ENCODE results near the gene GUCY1A2. TPM values are rescaled to one million over a fixed set of nuclear protein-coding genes. Genes with fewer than 3 reads are reported as not detected.

The GUCY1A2 gene
- total RNA-seq, 1 donor from 2014 or later = 0.78 TPM

DNA sequence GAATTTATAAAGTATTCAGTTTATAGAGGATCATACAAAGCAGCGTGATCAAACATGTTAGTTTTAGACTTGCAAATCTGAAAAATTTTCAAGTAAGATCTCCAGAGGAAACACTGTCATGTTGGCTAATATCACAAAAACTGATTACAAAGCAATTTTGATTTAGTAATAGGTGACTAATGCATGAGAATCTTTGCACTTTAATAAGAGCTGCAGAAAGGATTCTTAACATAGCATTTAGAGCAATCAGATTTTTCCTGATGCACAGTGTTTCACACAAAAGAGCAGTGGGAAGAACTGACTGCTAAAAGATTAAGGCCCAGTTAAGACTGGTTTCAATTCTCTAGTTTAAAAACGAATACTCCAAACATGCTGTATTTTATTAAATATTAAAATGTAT lies 321.2 kb downstream of the GUCY1A2 start:
- Mint-ChIP-seq H3K27me3 (ENCODE audit: unreplicated experiment) (no peaks in the 10 kb centered on the region), H3K4me1 (ENCODE audit: unreplicated experiment) (no peaks in the 10 kb centered on the region), H3K9me3 (ENCODE audit: unreplicated experiment) (no peaks in the 10 kb centered on the region), H3K36me3 (ENCODE audit: unreplicated experiment) (no peaks in the 10 kb centered on the region), H3K27ac (ENCODE audit: unreplicated experiment) (no peak overlapping the region), H3K4me3 (ENCODE audit: unreplicated experiment) (no peak overlapping the region)
- DNase-seq (ENCODE audit: extremely low spot score, unreplicated experiment) = no peak
- TF ChIP-seq, protein P1, sequence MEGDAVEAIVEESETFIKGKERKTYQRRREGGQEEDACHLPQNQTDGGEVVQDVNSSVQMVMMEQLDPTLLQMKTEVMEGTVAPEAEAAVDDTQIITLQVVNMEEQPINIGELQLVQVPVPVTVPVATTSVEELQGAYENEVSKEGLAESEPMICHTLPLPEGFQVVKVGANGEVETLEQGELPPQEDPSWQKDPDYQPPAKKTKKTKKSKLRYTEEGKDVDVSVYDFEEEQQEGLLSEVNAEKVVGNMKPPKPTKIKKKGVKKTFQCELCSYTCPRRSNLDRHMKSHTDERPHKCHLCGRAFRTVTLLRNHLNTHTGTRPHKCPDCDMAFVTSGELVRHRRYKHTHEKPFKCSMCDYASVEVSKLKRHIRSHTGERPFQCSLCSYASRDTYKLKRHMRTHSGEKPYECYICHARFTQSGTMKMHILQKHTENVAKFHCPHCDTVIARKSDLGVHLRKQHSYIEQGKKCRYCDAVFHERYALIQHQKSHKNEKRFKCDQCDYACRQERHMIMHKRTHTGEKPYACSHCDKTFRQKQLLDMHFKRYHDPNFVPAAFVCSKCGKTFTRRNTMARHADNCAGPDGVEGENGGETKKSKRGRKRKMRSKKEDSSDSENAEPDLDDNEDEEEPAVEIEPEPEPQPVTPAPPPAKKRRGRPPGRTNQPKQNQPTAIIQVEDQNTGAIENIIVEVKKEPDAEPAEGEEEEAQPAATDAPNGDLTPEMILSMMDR (IDR thresholded peaks at IDR 0.05) = no peak

DNA sequence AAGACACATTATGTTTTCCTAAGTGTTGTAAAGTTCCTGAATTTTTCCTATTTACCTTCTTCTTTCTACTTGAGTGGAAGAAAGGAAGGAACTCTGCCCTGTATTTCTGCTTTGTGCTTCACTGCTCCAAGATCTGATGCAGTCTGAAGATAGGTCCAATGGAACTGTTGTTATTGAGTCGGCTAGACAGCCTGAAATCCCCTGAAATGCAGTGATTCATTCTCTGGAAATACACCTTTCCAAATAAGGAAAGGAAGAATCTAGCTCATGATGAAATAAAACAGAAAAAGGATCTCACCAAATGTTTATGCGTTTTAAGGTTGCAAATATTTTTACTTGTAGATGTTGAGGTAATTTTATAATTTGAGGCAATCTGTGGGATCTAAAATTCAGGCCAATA lies 322.8 kb downstream of the GUCY1A2 start:
- DNase-seq (ENCODE audit: extremely low spot score, unreplicated experiment) = no peak
- H3K9me3 Mint-ChIP-seq (ENCODE audit: unreplicated experiment) = no peaks in the 10 kb centered on the region
- no peak overlapping the region for H3K4me3 Mint-ChIP-seq (ENCODE audit: unreplicated experiment)
- TF ChIP-seq, protein P1 (IDR thresholded peaks at IDR 0.05) = no peak
- H3K27me3 Mint-ChIP-seq (ENCODE audit: unreplicated experiment) = no peaks in the 10 kb centered on the region
- H3K4me1 Mint-ChIP-seq (ENCODE audit: unreplicated experiment) = no peaks in the 10 kb centered on the region
- H3K27ac Mint-ChIP-seq (ENCODE audit: unreplicated experiment) = no peak overlapping the region
- no peaks in the 10 kb centered on the region for H3K36me3 Mint-ChIP-seq (ENCODE audit: unreplicated experiment)

DNA sequence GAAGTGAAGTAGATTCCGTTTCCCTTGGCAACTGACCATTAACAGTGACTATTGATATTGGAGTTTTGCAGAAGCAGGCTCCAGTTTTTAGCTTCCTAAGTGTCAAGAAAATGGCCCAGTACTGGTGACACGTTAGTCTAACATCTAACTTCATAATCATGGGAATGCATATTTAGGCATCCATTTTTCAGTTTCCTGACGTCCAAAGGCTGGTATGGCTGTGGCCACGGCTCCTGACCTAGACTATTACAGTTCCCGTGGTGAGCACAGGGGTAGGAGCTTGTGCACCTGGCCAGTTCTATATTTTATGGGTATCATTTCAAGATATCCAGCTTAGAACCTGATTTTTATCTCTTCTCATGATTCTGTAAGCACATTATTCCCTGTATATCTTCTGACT lies 323.8 kb downstream of the GUCY1A2 start:
- Mint-ChIP-seq H3K27ac (ENCODE audit: unreplicated experiment) (no peak overlapping the region), H3K9me3 (ENCODE audit: unreplicated experiment) (no peaks in the 10 kb centered on the region), H3K4me1 (ENCODE audit: unreplicated experiment) (no peaks in the 10 kb centered on the region), H3K27me3 (ENCODE audit: unreplicated experiment) (no peaks in the 10 kb centered on the region), H3K36me3 (ENCODE audit: unreplicated experiment) (no peaks in the 10 kb centered on the region), H3K4me3 (ENCODE audit: unreplicated experiment) (no peak overlapping the region)
- TF ChIP-seq, protein P1 (IDR thresholded peaks at IDR 0.05) = no peak
- no peak for DNase-seq (ENCODE audit: extremely low spot score, unreplicated experiment)

DNA sequence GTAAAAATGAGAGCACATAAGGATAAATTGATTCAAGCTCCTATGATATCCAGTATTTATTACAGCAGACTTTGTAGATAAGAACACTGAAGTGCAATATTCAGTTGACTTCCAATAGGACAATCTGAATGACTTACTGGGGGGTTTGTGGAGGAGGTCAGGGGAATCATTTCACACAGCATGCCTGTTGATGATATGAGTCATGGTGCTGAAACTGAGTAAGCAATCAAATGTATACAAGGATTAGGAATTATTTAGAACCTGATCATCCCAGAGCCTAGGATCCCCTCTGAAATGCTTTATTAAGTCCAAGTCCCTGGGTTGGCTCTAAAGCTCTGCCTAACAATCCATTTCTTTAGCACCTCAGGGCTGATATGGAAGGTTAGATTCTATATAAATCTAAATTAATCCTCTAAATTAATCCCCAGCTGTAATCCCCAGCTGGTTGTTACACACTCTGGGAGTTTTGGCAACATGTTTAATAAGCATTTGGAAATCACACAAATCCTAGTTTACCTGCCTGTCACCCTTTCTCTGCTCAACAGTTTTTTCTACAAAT lies 326.4 kb downstream of the GUCY1A2 start:
- TF ChIP-seq, protein P1 (IDR thresholded peaks at IDR 0.05) = no peak
- no peak overlapping the region for H3K4me3 Mint-ChIP-seq (ENCODE audit: unreplicated experiment)
- no peaks in the 10 kb centered on the region for H3K36me3 Mint-ChIP-seq (ENCODE audit: unreplicated experiment)
- no peaks in the 10 kb centered on the region for H3K4me1 Mint-ChIP-seq (ENCODE audit: unreplicated experiment)
- no peaks in the 10 kb centered on the region for H3K9me3 Mint-ChIP-seq (ENCODE audit: unreplicated experiment)
- no peak overlapping the region for H3K27ac Mint-ChIP-seq (ENCODE audit: unreplicated experiment)
- no peaks in the 10 kb centered on the region for H3K27me3 Mint-ChIP-seq (ENCODE audit: unreplicated experiment)
- DNase-seq (ENCODE audit: extremely low spot score, unreplicated experiment) = no peak

DNA sequence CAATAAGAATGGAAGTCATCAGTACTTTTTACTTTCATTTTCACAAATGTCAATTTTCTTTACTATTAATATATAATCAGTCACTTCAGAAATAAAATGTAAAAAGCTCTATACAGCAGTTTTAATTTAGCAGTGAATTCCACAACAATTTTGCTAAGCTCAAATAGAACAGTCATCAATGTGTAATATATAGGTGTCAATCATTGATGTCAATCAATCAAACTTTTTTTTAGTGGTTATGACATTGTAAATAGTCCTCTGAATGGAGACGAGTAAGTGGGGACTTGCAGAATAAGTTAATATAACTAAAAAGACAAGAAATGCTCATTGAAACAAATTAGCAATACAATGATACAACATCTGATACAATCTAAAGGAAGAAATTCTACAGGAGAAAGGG lies 327.4 kb downstream of the GUCY1A2 start:
- H3K36me3 Mint-ChIP-seq (ENCODE audit: unreplicated experiment) = no peaks in the 10 kb centered on the region
- H3K4me1 Mint-ChIP-seq (ENCODE audit: unreplicated experiment) = no peaks in the 10 kb centered on the region
- no peak for DNase-seq (ENCODE audit: extremely low spot score, unreplicated experiment)
- no peak overlapping the region for H3K4me3 Mint-ChIP-seq (ENCODE audit: unreplicated experiment)
- no peaks in the 10 kb centered on the region for H3K9me3 Mint-ChIP-seq (ENCODE audit: unreplicated experiment)
- H3K27ac Mint-ChIP-seq (ENCODE audit: unreplicated experiment) = no peak overlapping the region
- TF ChIP-seq, protein P1 (IDR thresholded peaks at IDR 0.05) = no peak
- H3K27me3 Mint-ChIP-seq (ENCODE audit: unreplicated experiment) = no peaks in the 10 kb centered on the region

All from osteocyte (in vitro differentiated cells).